Frontal cortex (tissue), 4 donors: ENCODE measurements around the gene SLC5A1. TPM values are rescaled to one million over a fixed set of nuclear protein-coding genes. Genes with fewer than 3 reads are reported as not detected.

Source experiments
- DNase-seq, 2 donors: peaks; one replicate each; pipeline ENCODE4 v3.0.0; 2012; ENCODE audit warnings: low spot score in 2 of 2
- FAIRE-seq: peaks from 2 replicates; lab custom pipeline; 2012; peaks lifted over from hg19 to GRCh38; lab: Jason Lieb, UNC
- total RNA-seq: library from RNA; depleted of rRNA; stranded (reverse); fragments of >200 nt; gene quantifications from one replicate; pipeline ENCODE4 v1.2.3, GENCODE V29; 2014
- donor health status: control.
- donor health status: control.
- donor health status: control.

The SLC5A1 gene
- total RNA-seq, result not detected

DNA sequence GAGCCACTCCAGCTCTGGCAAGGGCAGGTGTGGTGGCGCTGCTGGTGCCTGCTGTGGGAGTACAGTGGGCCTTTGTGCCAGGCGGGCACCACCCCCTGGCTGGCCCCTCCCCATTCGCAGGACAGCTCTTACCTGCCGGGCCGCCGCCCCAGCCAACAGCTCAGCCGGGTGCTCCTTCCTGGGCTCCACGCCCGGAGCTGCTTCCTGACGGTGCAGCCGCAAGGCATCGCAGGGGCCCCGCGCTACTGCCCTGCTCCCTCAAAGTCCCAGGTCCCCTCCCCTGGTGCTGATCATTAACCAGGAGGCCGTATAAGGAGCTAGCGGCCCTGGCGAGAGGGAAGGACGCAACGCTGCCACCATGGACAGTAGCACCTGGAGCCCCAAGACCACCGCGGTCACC, at the start of gene SLC5A1:
Gene SLC5A1 (plus strand): TSS at position 338 of the 400 bp plus-strand sequence. CDS start 21 bp downstream, at position 359.
- DNase-seq, result no peak
- no peak for FAIRE-seq

DNA sequence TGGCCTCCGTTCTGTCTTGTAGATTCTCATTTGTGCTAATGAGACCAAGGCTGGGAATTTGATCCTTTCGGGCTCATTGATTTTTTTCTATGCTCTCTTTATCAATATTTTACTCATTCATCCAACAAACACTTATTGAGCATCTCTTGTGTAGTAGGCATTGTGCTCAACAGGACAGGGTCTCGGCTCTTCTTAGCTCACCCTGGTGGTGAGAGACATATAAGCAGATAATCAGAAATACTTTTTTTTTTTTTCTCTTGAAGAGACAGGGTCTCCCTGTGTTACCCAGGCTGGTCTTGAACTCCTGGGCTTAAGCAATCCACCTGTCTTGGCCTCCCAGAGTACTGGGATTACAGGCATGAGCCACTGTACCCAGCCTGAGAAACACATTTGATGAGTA, 48.0 kb upstream of the SLC5A1 start:
- no peak for FAIRE-seq

DNA sequence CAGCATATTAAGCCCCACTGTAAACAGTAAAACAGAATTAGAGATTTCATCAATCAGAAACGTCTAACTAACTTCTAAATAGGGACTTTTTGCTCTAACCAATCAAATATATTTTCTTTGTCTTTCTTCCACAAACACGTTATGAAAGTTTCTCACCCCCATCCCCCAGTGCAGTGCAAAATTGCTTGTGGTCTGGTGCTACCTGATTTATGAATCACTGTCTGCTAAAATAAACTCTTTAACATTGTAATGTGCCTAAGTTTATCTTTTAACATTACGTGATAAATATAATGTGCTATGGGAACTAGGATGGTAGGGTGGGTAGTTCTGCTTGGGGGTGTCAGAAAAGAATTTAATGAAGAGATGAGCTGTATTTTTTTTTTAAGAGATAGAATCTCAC, 47.3 kb upstream of the SLC5A1 start:
- DNase-seq, result no peak
- no peak for FAIRE-seq

More for the DNA sequence above, 48.0 kb upstream of the SLC5A1 start:
- DNase-seq, result no peak

DNA sequence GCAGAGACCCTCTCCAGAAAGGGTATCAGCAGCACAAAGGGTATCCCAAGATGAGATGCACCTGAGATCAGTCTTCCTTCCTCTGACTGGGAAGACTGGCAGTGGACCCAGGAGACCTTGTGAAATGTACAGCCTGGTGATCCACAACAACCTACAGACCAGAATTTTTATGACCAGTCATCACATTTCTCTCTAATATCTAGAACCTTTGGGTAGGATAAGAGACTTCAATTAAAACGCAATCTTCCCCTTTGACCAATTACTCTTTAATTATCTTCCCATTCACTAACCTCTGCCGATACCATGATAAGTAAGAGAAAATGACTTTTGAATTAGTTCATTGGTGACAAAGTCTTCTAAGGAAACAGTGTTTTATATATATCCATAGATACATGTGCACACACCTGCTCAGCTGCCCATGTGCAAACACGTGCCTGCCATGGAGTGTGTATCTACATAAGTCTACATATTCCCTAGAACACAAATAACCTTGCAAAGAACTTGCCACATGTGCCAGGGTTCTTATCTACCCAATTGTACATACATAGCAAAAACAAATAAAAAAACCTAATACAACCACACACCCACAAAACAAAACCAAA, 44.2 kb upstream of the SLC5A1 start:
- DNase-seq (no peak), FAIRE-seq (no peak)

DNA sequence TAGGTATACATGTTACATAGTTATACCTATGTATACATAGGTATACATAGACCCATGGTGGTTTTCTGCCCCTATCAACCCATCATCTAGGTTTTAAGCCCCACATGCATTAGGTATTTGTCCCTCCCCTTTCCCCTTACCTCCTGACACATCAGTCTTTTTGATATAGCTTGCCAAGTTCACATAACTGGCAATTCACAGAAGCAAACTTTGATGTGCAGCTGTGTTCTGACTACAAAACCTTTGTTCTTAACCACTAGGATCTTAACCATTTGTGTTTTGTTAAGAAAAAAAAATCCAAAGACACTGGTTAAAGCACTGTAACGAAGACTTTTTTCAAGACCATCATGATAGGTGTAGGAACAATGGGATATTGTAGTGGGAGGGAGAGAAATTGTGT, 42.9 kb upstream of the SLC5A1 start:
- FAIRE-seq, result no peak
- DNase-seq, result no peak

DNA sequence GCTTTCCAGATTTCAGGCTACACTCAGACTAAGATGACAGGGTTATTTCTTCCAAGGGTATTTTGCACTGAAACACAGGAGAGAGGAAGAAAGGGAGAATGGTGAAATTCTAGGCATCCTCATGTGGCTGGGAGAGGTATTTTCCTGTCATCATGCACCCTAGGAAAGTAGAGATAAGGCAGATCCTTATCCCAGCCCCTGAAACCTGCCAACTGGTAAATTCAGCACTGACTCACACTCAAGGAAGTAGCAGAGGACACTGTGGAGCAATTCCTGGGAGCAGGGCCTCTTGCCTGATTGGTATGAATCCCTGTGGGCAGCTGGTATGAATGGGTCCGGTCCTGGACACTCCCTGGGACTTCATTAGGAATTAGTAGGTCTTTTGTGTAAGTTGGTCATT, 37.6 kb upstream of the SLC5A1 start:
- FAIRE-seq (no peak), DNase-seq (no peak)

DNA sequence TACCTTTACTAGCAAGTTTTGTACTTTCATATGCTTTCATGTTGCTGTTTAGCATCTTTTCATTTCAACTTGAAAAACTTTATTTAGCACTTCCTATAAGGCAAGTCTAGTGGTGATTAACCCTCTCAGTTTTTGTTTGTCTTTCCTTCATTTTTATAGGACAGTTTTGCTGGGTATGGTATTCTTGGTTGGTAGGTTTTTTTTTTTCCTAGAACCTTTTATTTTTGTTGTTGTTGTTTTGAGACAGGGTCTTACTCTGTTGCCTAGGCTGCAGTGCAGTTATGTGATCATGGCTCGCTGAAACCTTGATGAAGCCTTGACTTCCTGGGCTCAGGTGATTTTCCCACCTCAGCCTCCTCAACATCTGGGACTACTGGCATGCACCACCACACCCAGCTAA, 29.9 kb upstream of the SLC5A1 start:
- FAIRE-seq (no peak), DNase-seq (no peak)

DNA sequence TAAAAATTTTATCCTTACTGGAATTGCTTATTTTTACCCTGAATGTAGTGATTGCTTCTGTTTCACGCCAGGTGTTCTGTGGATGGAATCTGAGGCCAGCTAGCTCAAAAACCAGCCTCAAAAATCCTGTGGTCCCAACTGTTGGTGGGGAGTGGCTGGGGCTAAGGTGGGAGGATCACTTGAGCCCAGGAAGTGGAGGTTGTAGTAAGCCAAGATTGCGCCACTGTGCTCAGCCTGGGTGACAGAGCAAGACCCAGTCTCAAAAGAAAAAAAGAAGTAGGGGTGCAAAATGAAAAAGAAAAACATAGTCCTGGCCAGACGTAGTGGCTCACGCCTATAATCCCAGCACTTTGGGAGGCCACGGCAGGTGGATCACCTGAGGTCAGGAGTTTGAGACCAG, 27.0 kb upstream of the SLC5A1 start:
- DNase-seq (no peak), FAIRE-seq (no peak)

DNA sequence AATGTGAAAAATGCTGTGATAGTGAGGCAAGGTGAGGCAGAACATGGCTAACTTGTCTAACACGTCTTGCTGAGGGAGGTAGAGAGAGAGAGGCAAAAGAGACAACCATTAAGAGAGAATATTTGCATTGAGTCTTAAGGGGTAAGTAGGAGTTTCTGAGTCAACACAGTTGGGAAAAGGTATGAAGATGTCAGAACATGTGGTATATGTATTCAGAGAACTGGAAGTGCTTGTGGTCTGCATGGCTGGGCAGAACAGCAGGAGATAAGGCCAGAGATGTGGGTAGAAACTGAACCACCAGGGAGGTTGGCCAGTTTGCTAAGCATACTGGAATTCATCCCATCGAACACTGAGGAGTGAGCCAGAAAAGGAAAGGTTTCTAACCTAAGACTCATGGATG, 25.0 kb upstream of the SLC5A1 start:
- FAIRE-seq (no peak), DNase-seq (no peak)

DNA sequence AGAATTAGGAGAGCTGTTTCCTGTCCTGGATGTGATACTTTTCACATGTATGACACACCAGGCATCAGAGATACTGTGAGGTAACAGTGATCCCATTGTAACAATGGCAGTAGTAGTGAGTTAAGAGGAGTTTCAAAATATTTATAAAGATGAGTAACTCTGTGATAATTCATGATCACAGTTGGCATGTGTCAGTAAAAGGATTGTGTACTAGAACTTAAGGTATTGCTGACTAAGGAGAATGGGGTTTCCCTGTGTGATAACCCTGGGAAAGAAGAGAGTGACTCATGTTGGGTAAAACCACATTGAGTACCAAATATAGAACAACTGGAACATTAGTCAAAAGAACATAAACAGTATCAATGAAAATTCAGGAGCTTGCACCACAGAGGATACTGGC, 22.9 kb upstream of the SLC5A1 start:
- DNase-seq (no peak), FAIRE-seq (no peak)

DNA sequence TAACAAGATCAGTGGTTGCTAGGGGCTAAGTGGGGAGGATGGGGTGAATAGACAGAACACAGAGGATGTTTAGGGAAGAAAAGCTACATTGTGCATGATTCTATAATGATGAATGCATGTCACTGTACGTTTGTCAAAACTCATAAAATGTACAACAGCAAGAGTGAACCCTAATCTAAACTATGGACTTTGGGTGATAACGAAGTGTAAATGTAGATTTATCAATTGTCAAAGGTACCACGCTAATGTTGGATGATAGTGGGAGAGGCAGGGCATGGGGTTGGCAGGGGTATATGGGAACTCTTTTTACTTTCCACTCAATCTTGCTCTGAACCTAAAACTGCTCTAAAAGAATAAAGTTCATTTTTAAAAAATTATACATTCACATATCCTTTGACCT, 21.3 kb upstream of the SLC5A1 start:
- FAIRE-seq, result no peak
- no peak for DNase-seq

DNA sequence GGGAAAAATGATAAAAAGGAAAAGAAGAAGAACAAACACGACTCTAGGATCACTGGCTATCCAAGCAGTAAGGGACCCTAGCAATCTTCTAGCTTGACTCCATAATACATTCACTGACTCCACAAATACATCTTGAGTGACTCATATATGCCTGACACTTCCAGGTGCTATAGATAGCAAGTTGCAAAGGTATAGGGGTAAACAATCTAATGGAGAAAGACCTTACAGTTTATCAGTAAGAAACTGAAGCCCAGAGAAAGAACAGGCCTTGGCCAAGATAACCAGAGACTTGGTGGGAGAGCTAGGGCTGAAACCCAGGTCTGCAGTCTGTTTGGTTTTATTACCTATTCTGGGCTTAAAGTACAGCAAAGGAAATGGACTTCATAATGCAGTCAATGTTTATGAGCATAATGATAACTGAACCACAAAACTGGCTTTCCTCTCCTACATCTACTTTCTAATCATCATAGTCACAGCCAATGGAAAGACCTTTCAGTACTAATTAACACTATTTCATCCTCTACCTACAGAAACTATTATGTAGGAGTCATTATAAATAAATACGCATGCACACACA, 19.7 kb upstream of the SLC5A1 start:
- DNase-seq (no peak), FAIRE-seq (no peak)

DNA sequence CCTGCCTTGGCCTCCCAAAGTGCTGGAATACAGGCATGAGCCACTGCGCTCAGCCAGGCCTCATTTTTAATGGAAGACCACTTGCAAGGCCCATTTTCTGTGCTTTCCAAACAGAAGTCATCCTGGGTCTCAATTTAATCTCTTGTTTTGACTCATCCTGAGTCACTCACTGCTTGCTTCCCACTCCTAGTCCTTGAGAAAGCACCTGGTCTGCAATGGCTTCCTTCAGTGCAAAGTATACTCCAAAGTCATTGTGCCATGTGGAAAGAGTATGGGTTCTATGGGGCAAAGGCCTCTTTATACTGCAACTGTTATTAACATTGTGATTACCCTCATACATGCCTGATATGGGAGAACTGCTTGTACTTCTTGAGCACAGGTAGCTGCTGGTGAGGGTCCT, 18.3 kb upstream of the SLC5A1 start:
- no peak for DNase-seq
- FAIRE-seq, result no peak

DNA sequence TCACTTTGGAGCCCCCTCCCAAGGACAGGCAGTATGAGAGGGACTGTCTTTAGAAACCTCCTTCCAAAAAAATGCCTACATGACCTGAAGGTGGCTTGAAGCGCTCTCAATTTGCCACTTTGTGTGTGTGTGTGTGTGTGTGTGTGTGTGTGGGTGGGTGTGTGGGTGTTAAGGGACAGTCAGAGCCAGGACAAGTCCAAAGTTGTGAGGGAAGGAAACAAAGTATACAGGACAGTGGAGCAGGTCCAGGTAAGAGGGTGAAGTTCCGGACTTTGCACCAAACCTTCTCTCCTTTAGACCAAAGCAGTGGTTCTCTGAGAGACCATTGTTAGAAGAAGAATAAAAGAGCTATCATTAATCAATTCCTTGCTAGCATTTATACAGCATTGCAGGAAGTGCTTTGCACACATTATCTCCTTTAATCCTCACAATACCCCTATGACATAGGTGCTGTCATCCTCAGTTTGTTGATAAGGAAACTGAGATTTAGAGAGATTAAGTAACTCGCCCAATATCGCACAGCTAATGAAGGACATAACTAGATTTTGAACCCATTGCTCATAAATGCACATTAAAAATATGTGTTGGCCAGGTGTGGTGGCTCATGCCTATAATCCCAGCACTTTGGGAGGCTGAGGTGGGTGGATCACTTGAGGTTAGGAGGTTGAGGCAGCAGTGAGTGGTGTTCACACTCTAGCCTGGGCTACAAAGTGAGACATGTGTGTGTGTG, 12.4 kb upstream of the SLC5A1 start:
- DNase-seq, result no peak
- FAIRE-seq, result no peak

DNA sequence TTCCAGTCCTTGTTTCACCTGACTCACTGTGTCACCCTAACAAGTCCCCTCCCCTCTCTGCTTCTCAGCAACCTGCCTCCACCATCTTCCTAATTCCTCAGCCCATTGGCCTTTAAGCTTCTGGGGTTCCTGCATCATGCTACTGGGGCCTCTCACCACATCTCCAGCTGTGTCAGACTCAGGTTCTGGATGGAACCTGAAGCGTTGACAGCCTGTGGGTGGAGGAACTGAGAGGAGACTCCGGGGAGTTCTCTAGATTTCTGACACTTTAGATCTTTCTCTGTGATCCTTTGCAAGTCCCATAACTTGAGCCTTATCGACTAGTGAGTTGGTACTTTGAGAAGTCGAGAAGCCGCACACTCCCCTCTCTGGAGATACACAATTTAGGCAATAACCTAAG, 11.6 kb upstream of the SLC5A1 start:
- FAIRE-seq (no peak), DNase-seq (no peak)

DNA sequence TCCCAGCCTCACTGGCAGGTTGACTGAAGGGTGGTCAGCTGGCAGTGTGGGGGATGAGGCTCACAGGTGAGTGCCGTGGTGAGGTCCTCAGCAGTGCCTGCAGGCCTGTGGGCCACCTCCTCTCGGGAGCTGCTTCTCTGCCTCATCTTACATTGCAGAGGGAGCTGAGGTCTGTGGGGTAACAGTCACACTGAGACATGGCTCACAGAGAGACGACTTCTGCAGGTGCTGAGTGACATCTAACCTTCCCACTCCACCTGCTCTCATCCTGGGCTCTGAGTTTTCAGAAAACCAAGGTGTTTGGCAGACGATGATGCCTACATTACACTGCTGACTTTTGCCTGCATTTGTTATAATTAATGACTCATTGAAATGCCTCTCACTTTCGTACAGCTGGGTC, 8.8 kb upstream of the SLC5A1 start:
- no peak for FAIRE-seq

DNA sequence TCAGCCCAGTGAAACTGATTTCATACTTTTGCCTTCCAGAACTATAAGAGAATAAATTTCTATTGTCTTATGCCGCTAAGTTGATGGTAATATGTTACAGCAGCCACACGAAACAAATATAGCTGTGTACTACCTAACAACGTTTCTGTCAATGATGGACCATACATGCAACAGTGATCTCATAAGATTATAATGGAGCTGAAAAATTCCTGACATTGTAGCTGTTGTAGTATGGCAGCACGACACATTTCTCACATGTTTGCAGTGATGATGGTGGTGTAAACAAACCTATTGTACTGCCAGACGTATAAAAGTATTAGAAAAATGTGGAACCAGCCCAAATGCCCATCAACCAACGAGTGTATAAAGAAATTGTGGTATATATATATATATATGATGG, 5.8 kb upstream of the SLC5A1 start:
- FAIRE-seq, result no peak

More for the DNA sequence above, 8.8 kb upstream of the SLC5A1 start:
- no peak for DNase-seq

DNA sequence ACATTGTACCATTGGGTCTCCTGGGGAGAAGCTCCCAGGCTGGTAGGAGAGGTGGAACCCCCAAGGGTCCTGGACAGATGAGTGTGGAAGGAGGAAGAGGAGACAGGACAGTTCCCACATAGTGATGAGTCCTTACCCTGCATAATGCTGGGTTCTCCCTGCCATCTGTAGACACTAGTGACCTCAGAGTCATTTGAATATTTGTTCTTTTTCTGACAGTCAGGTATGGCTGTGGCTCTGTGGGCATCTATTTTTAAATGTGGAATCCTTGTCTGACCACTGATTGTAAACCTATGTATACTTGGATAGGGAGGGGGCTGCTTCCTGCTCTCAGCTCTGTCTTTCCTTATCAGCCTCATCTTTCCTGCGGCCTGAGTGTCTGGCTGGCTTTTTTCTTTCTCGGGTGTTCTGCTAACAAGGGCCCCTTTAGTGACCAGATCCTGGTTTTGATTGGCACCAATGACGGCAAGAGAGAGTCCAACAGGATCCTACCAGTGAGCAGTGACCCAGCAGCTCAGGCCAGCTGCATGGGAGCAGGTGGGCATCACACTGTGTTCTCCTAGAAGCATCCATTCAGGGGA, 2.6 kb upstream of the SLC5A1 start:
- DNase-seq (no peak), FAIRE-seq (no peak)

More for the DNA sequence above, 5.8 kb upstream of the SLC5A1 start:
- no peak for DNase-seq

DNA sequence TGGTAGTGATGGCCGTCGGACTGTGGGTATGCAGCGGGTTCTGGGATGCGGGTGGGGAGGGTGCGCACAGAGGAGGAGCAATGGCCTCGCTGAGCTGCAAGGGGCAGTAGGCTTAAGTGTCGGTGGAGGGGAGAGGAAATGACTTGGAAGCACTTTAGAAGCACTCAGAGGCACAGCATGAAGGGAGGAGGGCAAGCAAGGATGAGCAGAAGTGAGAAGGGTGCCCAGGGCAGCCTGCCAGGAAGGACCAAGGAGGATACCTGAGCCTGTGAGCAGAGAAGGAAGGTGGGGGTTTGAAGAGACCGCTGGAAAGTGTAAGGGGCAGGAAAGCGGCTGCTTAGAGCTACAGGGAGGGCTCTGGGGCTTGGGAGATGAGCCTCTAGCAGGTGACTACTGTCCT, 330 bp downstream of the SLC5A1 start:
- no peak for FAIRE-seq
- DNase-seq, result no peak

DNA sequence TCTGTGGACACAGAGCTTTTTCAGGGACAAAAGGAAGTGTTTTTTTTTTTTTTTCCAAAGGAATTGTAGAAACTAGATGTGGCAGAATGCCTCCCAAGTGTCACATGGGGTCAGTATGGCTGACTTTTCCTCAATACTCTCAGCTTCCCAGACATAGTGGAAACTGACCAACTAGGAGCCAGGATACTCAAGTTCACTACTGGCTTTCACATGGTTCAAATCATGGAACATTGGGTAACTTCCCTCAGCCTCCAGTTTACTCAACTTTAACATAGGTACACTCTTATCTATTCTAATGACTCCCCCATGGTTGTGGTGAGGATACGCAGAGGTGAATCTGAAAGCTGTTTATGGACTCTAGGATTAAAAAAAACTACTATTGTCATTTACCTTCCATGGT, 1.4 kb downstream of the SLC5A1 start:
- no peak for DNase-seq
- FAIRE-seq, result no peak

DNA sequence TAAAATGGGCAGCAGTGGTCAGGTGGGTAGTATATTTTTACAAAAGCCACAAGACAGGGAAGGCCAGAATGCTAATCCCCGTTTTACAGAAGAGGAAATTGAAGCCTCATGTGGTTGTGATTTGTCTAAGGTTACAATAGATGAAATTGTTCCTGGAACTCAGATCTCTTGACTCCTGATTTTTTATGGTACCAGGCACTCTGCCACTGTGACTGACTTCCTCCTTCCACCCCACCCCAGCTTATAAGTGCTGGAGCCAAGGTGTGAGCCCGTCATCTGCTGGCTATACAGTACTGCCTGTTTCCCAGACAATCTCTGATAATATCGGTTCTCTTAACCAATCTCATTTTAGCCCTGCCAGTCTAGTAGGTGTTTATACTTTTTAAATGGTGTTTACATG, 1.9 kb downstream of the SLC5A1 start:
- no peak for DNase-seq
- no peak for FAIRE-seq
